ENCODE data around the gene BCAM.

- no peak for TF ChIP-seq CTCF (IDR thresholded peaks at IDR 0.05 in 8 of 11, conservative IDR thresholded peaks at IDR 0.05 in 3 of 11)
- no peak for TF ChIP-seq POLR2A (IDR thresholded peaks at IDR 0.05)
Observed at GRCh38 chr19:44765033-44765948, 43.6 kb upstream of the BCAM start.
